ENCODE data around the gene TMEM132C.

The TMEM132C gene

DNA sequence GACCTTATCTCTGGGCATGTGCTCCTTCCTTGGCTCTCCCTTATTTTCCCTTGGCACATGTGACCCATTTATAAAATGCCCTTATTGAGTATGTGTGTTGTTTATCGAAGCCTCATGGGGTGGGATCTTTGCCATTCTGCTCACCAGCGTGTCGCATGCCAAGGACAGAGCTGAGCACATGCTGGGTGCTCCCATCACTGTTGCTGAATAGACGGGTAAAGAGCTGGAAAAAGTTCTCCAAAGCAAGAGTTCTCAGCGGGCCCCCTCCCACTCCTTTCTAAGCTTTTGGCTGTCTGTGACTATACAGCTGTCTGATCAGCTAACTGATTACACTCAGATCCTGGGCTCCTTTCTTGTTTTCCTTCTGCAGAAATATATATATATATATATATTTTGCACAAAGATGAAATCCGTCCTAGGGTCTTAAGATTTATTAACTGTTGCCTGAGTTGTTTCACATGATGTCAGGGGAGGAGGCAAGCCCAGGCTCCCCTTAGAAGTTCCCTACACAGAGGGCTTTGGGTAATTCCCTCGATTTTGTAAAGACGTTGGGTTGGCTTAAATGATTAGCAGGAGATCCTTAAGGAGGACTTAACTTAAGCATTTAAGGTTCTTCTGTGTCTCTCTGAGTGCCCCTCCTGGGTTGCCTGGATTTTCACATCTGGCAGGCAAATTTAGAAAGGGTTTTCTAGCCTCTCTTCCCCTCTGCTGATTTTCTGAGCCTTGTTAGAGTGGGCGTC, 71.6 kb downstream of the TMEM132C start:
- TF ChIP-seq CTCF (conservative IDR thresholded peaks at IDR 0.05) (no peak), ZFX (IDR thresholded peaks at IDR 0.05) (no peak)
- H3K27ac ChIP-seq, result no peak overlapping the region

DNA sequence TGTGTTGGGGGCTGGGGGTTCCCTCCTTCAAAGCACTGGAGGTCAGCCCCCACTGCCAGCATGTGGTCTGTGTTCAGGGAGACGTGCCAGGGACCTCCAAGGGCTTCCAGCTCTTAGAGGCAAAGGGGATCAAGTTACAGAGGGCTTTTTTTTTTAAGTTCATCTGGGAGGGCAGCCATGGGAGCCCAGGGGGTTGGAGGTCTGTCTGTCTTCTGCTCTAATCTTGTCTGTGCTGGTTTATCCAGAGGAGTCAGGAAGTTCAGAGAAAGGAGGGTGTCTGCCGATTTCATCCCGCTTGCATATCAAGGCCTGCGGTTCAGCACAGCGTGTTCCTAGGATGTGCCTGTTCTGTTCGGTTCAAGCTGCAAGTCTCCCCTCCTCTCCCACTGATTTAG, 72.2 kb downstream of the TMEM132C start:
- TF ChIP-seq ZFX (IDR thresholded peaks at IDR 0.05) (no peak), CTCF (conservative IDR thresholded peaks at IDR 0.05) (no peak)
- no peak overlapping the region for H3K27ac ChIP-seq

DNA sequence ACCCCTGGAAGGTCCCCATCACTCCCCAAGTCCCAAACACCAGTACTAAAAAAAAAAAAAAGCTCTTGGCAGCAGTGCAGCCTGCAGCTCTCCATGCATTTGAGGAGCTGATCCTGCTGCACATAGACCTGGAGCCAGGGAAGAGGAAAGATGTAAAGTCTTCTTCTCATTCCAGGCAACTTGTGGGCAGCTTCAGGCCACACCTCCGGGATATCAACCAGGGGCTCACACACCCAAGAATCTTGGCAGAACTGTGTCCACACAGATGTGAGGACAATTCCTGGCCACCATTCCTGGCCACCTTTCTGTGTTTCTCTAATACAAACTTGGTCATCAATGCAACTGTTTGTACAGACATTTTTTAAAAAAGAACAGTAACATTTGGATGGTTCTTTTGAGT, 72.7 kb downstream of the TMEM132C start:
- no peak overlapping the region for H3K27ac ChIP-seq
- TF ChIP-seq CTCF (conservative IDR thresholded peaks at IDR 0.05), result no peak
- no peak for TF ChIP-seq ZFX (IDR thresholded peaks at IDR 0.05)

DNA sequence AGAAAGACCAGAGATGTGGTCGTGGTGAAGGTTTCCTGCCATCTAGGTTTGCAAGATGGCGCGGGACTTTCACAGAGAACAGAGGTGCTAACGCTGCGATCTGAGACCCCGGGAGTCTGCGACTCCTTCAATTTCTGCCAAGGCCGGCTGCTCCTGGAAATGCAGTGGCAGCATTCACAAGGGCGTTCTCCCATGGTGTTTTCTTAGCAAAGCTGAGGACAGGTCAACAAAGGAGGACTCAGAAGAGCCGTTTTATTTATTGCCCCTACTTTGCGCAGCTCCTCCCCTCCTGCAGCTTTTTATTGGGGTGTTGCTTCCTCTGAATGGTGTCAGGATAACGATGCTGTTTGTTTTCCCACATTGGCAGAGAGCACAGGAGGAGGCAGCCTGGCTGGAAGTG, 86.3 kb downstream of the TMEM132C start:
- H3K27ac ChIP-seq, result no peak overlapping the region
- TF ChIP-seq CTCF (conservative IDR thresholded peaks at IDR 0.05) (no peak), ZFX (IDR thresholded peaks at IDR 0.05) (no peak)

DNA sequence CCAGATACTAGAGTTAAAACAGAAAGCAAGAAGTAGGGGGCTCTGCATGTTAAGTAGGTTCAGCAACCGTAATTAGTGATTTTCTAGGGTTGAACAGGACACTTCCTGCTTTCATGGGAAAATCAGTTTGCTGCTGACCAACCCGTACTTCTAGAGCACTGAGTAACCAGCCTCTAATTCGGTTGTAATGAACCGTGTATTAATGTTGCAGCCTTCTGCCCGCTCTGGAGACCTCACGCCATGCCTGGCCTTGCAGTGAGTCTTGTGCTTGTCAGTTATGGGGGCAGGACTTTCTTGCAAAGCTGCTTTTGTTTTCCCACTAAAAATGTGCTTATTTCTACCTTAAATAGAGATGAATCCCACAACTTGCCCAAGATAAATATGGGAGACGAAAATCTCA, 89.6 kb downstream of the TMEM132C start:
- no peak for TF ChIP-seq CTCF (conservative IDR thresholded peaks at IDR 0.05)
- TF ChIP-seq ZFX (IDR thresholded peaks at IDR 0.05), result no peak
- no peak overlapping the region for H3K27ac ChIP-seq

DNA sequence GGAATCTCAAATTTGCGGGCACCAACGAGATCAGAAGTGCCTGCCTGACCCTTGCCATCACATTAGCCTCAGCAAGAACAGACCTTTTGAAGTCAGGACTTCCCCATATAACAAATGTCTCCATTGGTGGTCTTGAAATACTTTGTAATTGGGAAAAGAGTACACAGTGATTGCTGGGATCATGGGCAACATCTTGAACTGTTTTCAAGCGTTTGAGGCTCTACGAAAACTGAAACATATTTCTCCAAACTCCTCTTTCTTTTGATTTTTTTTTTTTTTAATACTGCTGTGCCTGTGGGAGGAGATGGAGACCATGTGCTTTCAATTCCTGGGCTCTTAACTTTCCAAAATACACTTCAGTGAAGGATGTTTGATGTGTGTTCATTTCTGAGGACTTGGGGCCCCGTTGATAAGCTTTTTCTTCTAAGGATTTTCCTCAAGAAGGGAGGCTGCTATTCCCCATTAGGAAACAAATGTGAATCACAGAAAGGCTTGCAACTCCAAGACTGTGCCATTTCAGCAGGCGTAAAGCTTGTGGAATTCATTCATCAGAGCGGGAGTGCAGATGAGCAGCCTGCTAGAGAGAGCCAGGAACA, 94.5 kb downstream of the TMEM132C start:
- H3K27ac ChIP-seq, result no peak overlapping the region
- TF ChIP-seq CTCF (conservative IDR thresholded peaks at IDR 0.05) (no peak), ZFX (IDR thresholded peaks at IDR 0.05) (no peak)

DNA sequence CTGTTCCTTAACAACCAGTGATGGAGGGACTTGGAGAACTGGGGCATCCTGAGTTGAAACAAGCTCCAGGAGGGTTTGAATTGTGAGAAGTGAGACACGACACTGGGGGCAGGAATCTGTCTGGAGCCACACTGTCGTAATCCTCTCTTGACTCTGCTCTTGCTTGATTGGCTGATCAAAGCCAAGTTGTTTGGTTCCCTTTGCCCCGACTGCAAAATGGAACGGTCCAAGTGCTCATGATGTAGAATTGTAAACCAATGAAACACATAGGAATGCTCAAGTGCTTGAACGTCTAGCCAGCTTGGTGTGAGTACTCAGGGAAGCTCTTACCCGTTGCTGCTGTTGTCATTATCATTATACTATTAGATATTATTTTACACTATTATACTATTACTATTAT, 98.1 kb downstream of the TMEM132C start:
- TF ChIP-seq ZFX (IDR thresholded peaks at IDR 0.05) (no peak), CTCF (conservative IDR thresholded peaks at IDR 0.05) (no peak)

More for the DNA sequence above, 98.1 kb downstream of the TMEM132C start:
- no peak overlapping the region for H3K27ac ChIP-seq

Measured in C4-2B (cell line).